ENCODE data around the gene HMCN2.

GRCh38 chr9:130361873-130362362 is 96.4 kb downstream of the HMCN2 start:
- no peak for TF ChIP-seq CTCF (IDR thresholded peaks at IDR 0.05)
- TF ChIP-seq RAD21 (conservative IDR thresholded peaks at IDR 0.05 in 1 of 2, IDR thresholded peaks at IDR 0.05 in 1 of 2), result no peak
